OCI-LY3 (cell line): ENCODE measurements around the gene TMEM52B.
A peak's percentile ranks its signal among the peaks of the same experiment; 100 is the strongest.
"Not testable (repeated sequence)": the region's sequence is repeated elsewhere in the genome, so short reads cannot be mapped to it uniquely, and the experiment has no call there.

ENCODE experiments used
- H2AFZ ChIP-seq: fragments of 200-600, 300-600 bp; shearing (Covaris generic); 2 replicates; pipeline ENCODE4 v1.6.0; 2014; ENCODE audit warnings: antibody characterized with exemption, low read depth, low read length
- H3K27ac ChIP-seq: fragments of 200-600, 300-600 bp; sonication (generic); 2 replicates; pipeline ENCODE4 v1.5.1; 2014; ENCODE audit warnings: mild to moderate bottlenecking, low read length, moderate library complexity, mixed read lengths
- H3K27me3 ChIP-seq: fragments of 200-600, 300-600 bp; sonication (generic); 2 replicates; pipeline ENCODE4 v1.6.1; 2014; ENCODE audit warnings: low read depth, low read length, mixed read lengths
- H3K36me3 ChIP-seq: fragments of 200-600, 300-600 bp; sonication (generic); replicated peaks from 2 replicates; pipeline ENCODE3; 2014; ENCODE audit warnings: low read depth, low read length, mixed read lengths
- H3K4me1 ChIP-seq: fragments of 300-600, 200-600 bp; sonication (generic); 2 replicates; pipeline ENCODE4 v1.6.1; 2014; ENCODE audit warnings: low read length, mixed read lengths
- H3K4me2 ChIP-seq: fragments of 200-600, 300-600 bp; sonication (generic); 2 replicates; pipeline ENCODE4 v1.6.1; 2014; ENCODE audit warnings: low read length, mixed read lengths
- H3K4me3 ChIP-seq: fragments of 300-600, 200-600 bp; sonication (generic); 2 replicates; pipeline ENCODE4 v1.5.1; 2014; ENCODE audit warnings: antibody characterized with exemption, mild to moderate bottlenecking, low read length, moderate library complexity
- H3K79me2 ChIP-seq: fragments of 300-600, 200-600 bp; shearing (Covaris generic); 2 replicates; pipeline ENCODE4 v1.6.1; 2014; ENCODE audit warnings: mild to moderate bottlenecking, low read length, mixed read lengths
- H3K9ac ChIP-seq: fragments of 300-600, 200-600 bp; shearing (Covaris generic); 2 replicates; pipeline ENCODE4 v1.6.0; 2014; ENCODE audit warnings: mild to moderate bottlenecking, low read length, moderate library complexity
- H3K9me3 ChIP-seq: fragments of 200-600, 300-600 bp; shearing (Covaris generic); 2 replicates; pipeline ENCODE4 v1.6.1; 2014; ENCODE audit warnings: low read length, mixed read lengths; ENCODE audit not compliant: insufficient read depth
- H4K20me1 ChIP-seq: fragments of 200-600, 300-600 bp; sonication (generic); 2 replicates; pipeline ENCODE4 v1.6.1; 2016; ENCODE audit warnings: low read length, mixed read lengths; ENCODE audit not compliant: insufficient read depth
- CTCF ChIP-seq: fragments of 200-600, 300-600 bp; sonication (generic); IDR thresholded peaks from 2 replicates; pipeline ENCODE4 v1.5.1; 2014; ENCODE audit warnings: antibody characterized with exemption, low read length, low read depth
- EZH2phosphoT487 ChIP-seq: fragments of 200-600 bp; shearing (Covaris generic); IDR thresholded peaks from 2 replicates; pipeline ENCODE4 v1.6.1; 2018; ENCODE audit warnings: antibody characterized with exemption, mixed run types, low read depth

The TMEM52B gene

GRCh38 chr12:10196210-10196609 lies 17.4 kb downstream of the TMEM52B start:
- peak overlapping the region; percentile 14 for H3K4me2 ChIP-seq
- no peak overlapping the region for H3K27ac ChIP-seq
- H3K9ac ChIP-seq, result no peak overlapping the region
- no peaks in the 10 kb centered on the region for H4K20me1 ChIP-seq
- no peak overlapping the region for H3K4me3 ChIP-seq
- H2AFZ ChIP-seq, result no peak overlapping the region
- no peaks in the 10 kb centered on the region for H3K79me2 ChIP-seq
- H3K4me1 ChIP-seq, result peaks cover 7% of the 10 kb centered on the region
- H3K27me3 ChIP-seq, result peaks cover 45% of the 10 kb centered on the region
- H3K9me3 ChIP-seq, result no peaks in the 10 kb centered on the region
- H3K36me3 ChIP-seq, result no peaks in the 10 kb centered on the region
- TF ChIP-seq EZH2phosphoT487 (no peak), CTCF (no peak)

GRCh38 chr12:10197879-10198278 lies 19.0 kb downstream of the TMEM52B start:
- Histone ChIP-seq H3K36me3 (no peaks in the 10 kb centered on the region), H3K4me2 (no peak overlapping the region), H3K27ac (no peak overlapping the region), H3K9me3 (no peaks in the 10 kb centered on the region), H3K27me3 (peaks cover 38% of the 10 kb centered on the region), H4K20me1 (no peaks in the 10 kb centered on the region), H2AFZ (no peak overlapping the region), H3K79me2 (no peaks in the 10 kb centered on the region), H3K4me3 (no peak overlapping the region), H3K9ac (no peak overlapping the region), H3K4me1 (peaks cover 7% of the 10 kb centered on the region)
- TF ChIP-seq EZH2phosphoT487 (no peak), CTCF (no peak)

GRCh38 chr12:10204495-10204894 lies 25.7 kb downstream of the TMEM52B start:
- not testable (repeated sequence) for H4K20me1 ChIP-seq, H3K4me2 ChIP-seq, H2AFZ ChIP-seq, H3K27ac ChIP-seq, H3K9me3 ChIP-seq, H3K9ac ChIP-seq, H3K4me3 ChIP-seq, H3K36me3 ChIP-seq, H3K4me1 ChIP-seq, H3K79me2 ChIP-seq
- H3K27me3 ChIP-seq, result peaks cover 34% of the 10 kb centered on the region

DNA sequence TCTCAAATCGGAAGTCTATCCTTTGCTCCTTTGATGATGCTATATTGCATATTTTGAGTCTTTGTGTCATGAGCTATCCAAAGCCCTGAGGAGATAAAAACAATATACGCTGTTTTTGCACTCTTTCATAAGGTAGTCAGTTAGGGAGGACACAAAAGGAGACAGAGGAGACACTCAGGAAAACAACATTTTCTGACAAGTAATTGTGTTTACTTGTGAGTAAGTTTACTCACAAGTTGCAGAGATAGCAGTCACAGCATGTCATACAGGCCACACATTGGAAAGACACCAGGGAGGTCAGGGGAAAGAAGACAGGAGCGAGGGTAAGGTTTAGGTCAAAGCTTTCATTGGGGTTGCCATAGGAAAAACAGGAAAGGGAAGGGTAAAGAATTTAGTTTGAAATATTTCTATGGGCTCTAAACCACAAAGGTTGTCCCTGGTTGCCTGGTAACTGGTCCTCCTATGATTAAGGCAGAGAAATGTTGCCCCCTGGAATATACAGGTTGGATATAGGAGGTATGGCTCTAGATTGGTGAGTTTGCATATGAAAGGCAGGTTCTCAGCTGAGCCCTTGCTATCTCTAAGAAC lies 26.5 kb downstream of the TMEM52B start:
- no peaks in the 10 kb centered on the region for H4K20me1 ChIP-seq
- H3K79me2 ChIP-seq, result no peaks in the 10 kb centered on the region
- no peaks in the 10 kb centered on the region for H3K36me3 ChIP-seq
- no peak overlapping the region for H3K4me3 ChIP-seq
- no peak overlapping the region for H2AFZ ChIP-seq
- no peaks in the 10 kb centered on the region for H3K4me1 ChIP-seq
- H3K4me2 ChIP-seq, result no peak overlapping the region
- no peak overlapping the region for H3K27ac ChIP-seq
- peaks cover 31% of the 10 kb centered on the region for H3K27me3 ChIP-seq
- H3K9me3 ChIP-seq, result no peaks in the 10 kb centered on the region
- TF ChIP-seq EZH2phosphoT487 (no peak), CTCF (no peak)
- no peak overlapping the region for H3K9ac ChIP-seq

DNA sequence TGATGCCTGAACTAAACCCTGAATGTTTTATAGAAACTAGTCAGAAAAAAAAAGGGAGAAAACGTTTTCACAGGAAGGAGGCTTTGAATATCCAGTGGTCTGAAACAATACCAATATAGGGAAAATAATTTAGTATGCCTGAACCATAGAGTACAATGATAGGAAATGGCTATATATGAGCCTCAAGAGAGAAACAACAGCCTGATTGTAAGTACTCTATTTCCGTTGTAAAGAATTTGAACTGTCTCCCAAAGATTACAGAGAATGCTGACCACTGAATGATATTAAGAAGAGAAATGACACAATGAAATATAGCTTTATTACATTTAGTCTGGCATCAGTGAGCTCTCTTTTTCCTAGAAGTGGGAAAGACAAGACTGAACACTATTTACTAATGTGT lies 28.3 kb downstream of the TMEM52B start:
- Histone ChIP-seq H3K27me3 (peaks cover 27% of the 10 kb centered on the region), H3K36me3 (no peaks in the 10 kb centered on the region), H2AFZ (no peak overlapping the region), H3K4me3 (no peak overlapping the region), H3K9me3 (no peaks in the 10 kb centered on the region), H3K79me2 (no peaks in the 10 kb centered on the region), H3K9ac (no peak overlapping the region), H3K4me1 (no peaks in the 10 kb centered on the region), H3K4me2 (no peak overlapping the region), H3K27ac (no peak overlapping the region), H4K20me1 (no peaks in the 10 kb centered on the region)
- no peak for TF ChIP-seq CTCF
- no peak for TF ChIP-seq EZH2phosphoT487
